Stimulated activated naive CD4-positive, alpha-beta T cell (primary cell): ENCODE data around the gene MEGF6.

ENCODE experiments used
- DNase-seq, 6 experiments: peaks; one replicate each; lab custom pipeline; 2025; lab: John Stamatoyannopoulos, UW

MEGF6 gene

GRCh38 chr1:3519301-3519885 is 91.9 kb downstream of the MEGF6 start:
- no peak for DNase-seq

GRCh38 chr1:3518756-3519155 is 92.6 kb downstream of the MEGF6 start:
- no peak for DNase-seq

- DNase-seq, result peak in 5 of 6 experiments; percentile 5 to 36 (median 18)
These were observed 93.1 kb downstream of the MEGF6 start for GRCh38 chr1:3518256-3518655.

GRCh38 chr1:3516911-3517675 is 94.2 kb downstream of the MEGF6 start:
- no peak for DNase-seq

- no peak for DNase-seq
These were observed 94.8 kb downstream of the MEGF6 start for GRCh38 chr1:3516481-3516869.

- DNase-seq, result no peak
These were observed 95.4 kb downstream of the MEGF6 start for GRCh38 chr1:3515774-3516480.

- DNase-seq, result no peak
These were observed 96.0 kb downstream of the MEGF6 start for GRCh38 chr1:3515272-3515671.

- DNase-seq, result no peak
These were observed 96.9 kb downstream of the MEGF6 start for GRCh38 chr1:3514404-3514803.

- DNase-seq, result no peak
These were observed 99.5 kb downstream of the MEGF6 start for GRCh38 chr1:3511856-3512255.

- DNase-seq, result no peak
These were observed 100.0 kb downstream of the MEGF6 start for GRCh38 chr1:3511306-3511705.

GRCh38 chr1:3510956-3511250 is 100.4 kb downstream of the MEGF6 start:
- no peak for DNase-seq

GRCh38 chr1:3510136-3510955 is 101.0 kb downstream of the MEGF6 start:
- DNase-seq, result no peak

GRCh38 chr1:3509721-3510120 is 101.6 kb downstream of the MEGF6 start:
- no peak for DNase-seq

GRCh38 chr1:3508757-3509415 is 102.4 kb downstream of the MEGF6 start:
- no peak for DNase-seq

GRCh38 chr1:3507636-3508275 is 103.6 kb downstream of the MEGF6 start:
- no peak for DNase-seq

GRCh38 chr1:3506943-3507342 is 104.4 kb downstream of the MEGF6 start:
- DNase-seq, result no peak

GRCh38 chr1:3506041-3506440 is 105.3 kb downstream of the MEGF6 start:
- DNase-seq, result no peak

- no peak for DNase-seq
These were observed 106.1 kb downstream of the MEGF6 start for GRCh38 chr1:3505161-3505560.

- DNase-seq, result no peak
These were observed 106.5 kb downstream of the MEGF6 start for GRCh38 chr1:3504822-3505153.

GRCh38 chr1:3504151-3504821 is 107.0 kb downstream of the MEGF6 start:
- DNase-seq, result no peak

- no peak for DNase-seq
These were observed 107.8 kb downstream of the MEGF6 start for GRCh38 chr1:3503525-3503886.
